PFSK-1 (cell line): ENCODE data around the gene PFDN6.

ENCODE experiments used
- POLR2AphosphoS5 ChIP-seq: IDR thresholded peaks from 2 replicates; pipeline ENCODE4 v1.6.1; 2012; ENCODE audit warnings: low read depth, mild to moderate bottlenecking, control low read depth, low read length, moderate library complexity
- REST ChIP-seq, 2 experiments: IDR thresholded peaks; 2 replicates each; pipeline versions ENCODE4 v1.6.1 to v1.8.0; 2011 to 2012; ENCODE audit warnings: low read depth in 2 of 2, low read length in 2 of 2, control low read depth in 1 of 2, inconsistent platforms in 1 of 2, mild to moderate bottlenecking in 1 of 2, moderate library complexity in 1 of 2; ENCODE audit not compliant: insufficient read depth in 1 of 2
- TAF1 ChIP-seq: IDR thresholded peaks from 2 replicates; pipeline ENCODE4 v1.6.1; 2012; ENCODE audit warnings: low read length, control low read depth, borderline replicate concordance; ENCODE audit not compliant: insufficient read depth

GRCh38 chr6:33324125-33324524 lies 34.7 kb downstream of the PFDN6 start:
- no peak for TF ChIP-seq POLR2AphosphoS5
- TF ChIP-seq TAF1 = no peak
- no peak for TF ChIP-seq REST (IDR thresholded peaks at IDR 0.05; ENCODE audit: insufficient read depth in 1 of 2, low read depth in 2 of 2, low read length in 2 of 2)
